Right atrium auricular region (tissue), 2 donors: ENCODE data around the gene MMP15. TPM values are rescaled to one million over a fixed set of nuclear protein-coding genes. Genes with fewer than 3 reads are reported as not detected.

ENCODE experiments used
- DNase-seq: peaks from one replicate; pipeline ENCODE4 v3.0.0-alpha.2; 2019; ENCODE audit warnings: low spot score
- H3K27ac ChIP-seq, 2 donors: fragments of 200-600 bp; sonication (generic); 1 replicate in 1 of 2; 2 replicates in 1 of 2; pipeline ENCODE4 v1.5.1; 2016 to 2019
- H3K27me3 ChIP-seq, 2 donors: fragments of 200-600 bp; sonication (generic); one replicate each; pipeline versions ENCODE4 v1.5.1 to v1.6.0; 2017 to 2019
- H3K36me3 ChIP-seq: fragments of 200-600 bp; sonication (generic); one replicate; pipeline ENCODE4 v1.5.1; 2016
- H3K4me1 ChIP-seq, 2 donors: fragments of 200-600 bp; sonication (generic); one replicate each; pipeline versions ENCODE4 v1.5.1 to v1.6.0; 2017 to 2019
- H3K4me3 ChIP-seq, 2 donors: fragments of 200-600 bp; sonication (generic); 1 replicate in 1 of 2; 2 replicates in 1 of 2; pipeline ENCODE4 v1.5.1; 2017 to 2019; ENCODE audit warnings: mild to moderate bottlenecking in 1 of 2, moderate library complexity in 1 of 2
- H3K9me3 ChIP-seq, 2 donors: fragments of 200-600 bp; sonication (generic); one replicate each; pipeline ENCODE4 v1.5.1; 2019
- total RNA-seq, 2 donors: library from RNA; depleted of rRNA; stranded (reverse); fragments of >200 nt; gene quantifications; one replicate each; pipeline ENCODE4 v1.1.0, GENCODE V29; 2016
- TF ChIP-seq, protein P1 (sequence below), 2 donors: fragments of 200-600 bp; sonication (generic); IDR thresholded peaks; one replicate each; pipeline ENCODE4 v1.5.1; 2019; ENCODE audit warnings: antibody characterized with exemption in 2 of 2

The MMP15 gene
- total RNA-seq, 2 donors from 2014 or later = 36.9 to 52.3 TPM

DNA sequence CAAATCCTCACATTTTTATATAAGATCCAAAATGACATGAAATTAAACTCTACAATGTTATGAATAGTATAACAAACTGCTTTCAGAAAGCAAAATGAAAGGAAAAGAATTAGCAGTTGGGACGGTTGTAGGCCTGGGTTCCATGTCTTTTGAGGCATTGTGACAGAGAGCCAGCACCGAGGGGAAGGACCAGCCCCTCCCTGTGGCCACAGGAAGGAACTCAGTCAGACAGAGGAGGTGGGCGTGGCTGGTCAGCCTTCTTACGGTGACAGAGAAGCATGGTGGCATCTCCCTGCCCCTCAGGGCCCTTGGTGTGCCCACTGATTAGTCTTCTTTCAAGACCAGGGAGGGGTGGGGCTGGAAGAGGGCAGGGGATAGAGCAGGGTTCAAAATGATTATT, 30.8 kb upstream of the MMP15 start:
- TF ChIP-seq, protein P1, sequence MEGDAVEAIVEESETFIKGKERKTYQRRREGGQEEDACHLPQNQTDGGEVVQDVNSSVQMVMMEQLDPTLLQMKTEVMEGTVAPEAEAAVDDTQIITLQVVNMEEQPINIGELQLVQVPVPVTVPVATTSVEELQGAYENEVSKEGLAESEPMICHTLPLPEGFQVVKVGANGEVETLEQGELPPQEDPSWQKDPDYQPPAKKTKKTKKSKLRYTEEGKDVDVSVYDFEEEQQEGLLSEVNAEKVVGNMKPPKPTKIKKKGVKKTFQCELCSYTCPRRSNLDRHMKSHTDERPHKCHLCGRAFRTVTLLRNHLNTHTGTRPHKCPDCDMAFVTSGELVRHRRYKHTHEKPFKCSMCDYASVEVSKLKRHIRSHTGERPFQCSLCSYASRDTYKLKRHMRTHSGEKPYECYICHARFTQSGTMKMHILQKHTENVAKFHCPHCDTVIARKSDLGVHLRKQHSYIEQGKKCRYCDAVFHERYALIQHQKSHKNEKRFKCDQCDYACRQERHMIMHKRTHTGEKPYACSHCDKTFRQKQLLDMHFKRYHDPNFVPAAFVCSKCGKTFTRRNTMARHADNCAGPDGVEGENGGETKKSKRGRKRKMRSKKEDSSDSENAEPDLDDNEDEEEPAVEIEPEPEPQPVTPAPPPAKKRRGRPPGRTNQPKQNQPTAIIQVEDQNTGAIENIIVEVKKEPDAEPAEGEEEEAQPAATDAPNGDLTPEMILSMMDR (IDR thresholded peaks at IDR 0.05) = peak in 1 of 2 donors; percentile 42
- no peak for DNase-seq
- H3K4me1 ChIP-seq = peaks cover 0 to 23% of the 10 kb centered on the region in 2 donors
- H3K27ac ChIP-seq = peak overlapping the region in 1 of 2 donors; percentile 21
- no peak overlapping the region for H3K4me3 ChIP-seq
- H3K9me3 ChIP-seq = no peaks in the 10 kb centered on the region
- H3K27me3 ChIP-seq = no peaks in the 10 kb centered on the region
- peaks cover 37% of the 10 kb centered on the region for H3K36me3 ChIP-seq

DNA sequence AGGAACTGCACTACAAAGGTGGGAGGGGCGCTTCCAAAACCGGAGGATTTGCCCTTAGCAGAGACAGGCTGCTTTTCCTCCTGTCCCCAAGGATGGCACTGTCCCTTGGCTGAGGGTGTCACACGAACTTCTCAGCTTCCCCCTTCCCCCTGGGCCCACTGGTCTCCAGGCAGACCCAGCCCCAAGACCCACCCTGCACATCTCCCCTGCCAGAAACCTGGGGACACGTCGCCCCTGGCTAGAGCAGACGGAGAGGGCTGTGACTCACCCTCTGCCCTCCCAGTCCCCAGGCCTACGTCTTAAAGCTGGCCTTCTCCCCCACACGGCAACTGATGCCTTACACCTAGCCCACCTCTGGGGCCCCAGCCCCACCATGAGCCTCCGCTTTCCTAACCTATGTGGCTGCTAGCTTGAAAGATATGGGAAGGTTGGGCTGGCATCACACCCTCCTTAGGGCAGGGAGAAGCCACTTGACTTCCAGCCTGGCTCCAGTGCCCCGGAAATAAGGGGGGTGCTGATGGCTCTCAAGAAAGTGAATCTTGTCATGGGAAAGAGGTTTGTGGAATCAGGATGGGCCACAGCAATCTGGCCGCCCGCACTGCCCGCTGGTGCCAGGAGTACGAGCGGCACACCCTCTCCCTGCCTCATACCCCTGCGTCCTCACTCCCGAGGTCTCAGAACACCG, 29.7 kb upstream of the MMP15 start:
- peaks cover 37% of the 10 kb centered on the region for H3K36me3 ChIP-seq
- no peaks in the 10 kb centered on the region for H3K9me3 ChIP-seq
- H3K4me3 ChIP-seq = no peak overlapping the region
- no peak for DNase-seq
- H3K27me3 ChIP-seq = no peaks in the 10 kb centered on the region
- TF ChIP-seq, protein P1 (IDR thresholded peaks at IDR 0.05) = no peak
- no peak overlapping the region for H3K27ac ChIP-seq
- H3K4me1 ChIP-seq = peaks cover 0 to 28% of the 10 kb centered on the region in 2 donors

DNA sequence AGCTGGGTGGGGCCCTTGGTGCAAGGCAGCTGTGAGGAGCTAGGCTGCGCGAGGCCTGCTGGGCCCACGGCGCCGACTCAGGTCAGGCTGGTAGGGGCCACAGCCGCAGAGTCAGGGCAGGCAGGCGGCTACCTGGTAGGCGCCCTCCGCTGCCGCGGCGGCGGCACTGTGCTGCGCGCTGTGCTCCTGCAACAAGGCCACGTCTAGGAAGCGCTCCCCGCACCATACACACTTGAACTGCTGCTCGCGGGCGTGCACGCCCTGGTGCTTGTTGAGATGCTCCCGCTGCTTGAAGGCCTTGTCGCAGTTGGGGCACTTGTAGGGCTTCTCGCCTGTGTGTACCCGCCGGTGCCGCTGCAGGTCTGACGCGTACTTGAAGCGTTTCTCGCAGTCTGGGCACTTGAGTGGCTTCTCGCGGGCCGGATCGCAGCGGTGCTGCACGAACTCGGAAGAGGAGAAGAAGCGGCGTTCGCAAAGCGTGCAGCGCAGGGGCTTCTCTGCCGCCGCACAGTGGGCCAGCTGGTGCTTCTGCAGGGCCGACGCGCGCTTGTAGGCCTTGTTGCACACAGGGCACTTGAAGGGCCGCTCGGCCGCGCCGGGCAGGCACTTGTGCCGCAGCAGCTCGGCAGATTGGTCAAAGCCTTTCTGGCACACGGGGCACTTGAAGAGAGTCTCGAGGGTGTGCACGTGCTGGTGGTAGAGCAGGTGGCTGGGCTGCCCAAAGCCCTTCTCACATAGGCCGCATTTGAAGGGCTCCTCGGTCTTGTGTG, 29.0 kb upstream of the MMP15 start:
- DNase-seq = no peak
- Histone ChIP-seq H3K4me1 (peaks cover 0 to 31% of the 10 kb centered on the region in 2 donors), H3K4me3 (no peak overlapping the region), H3K36me3 (peaks cover 37% of the 10 kb centered on the region), H3K27me3 (no peaks in the 10 kb centered on the region), H3K27ac (no peak overlapping the region), H3K9me3 (no peaks in the 10 kb centered on the region)
- TF ChIP-seq, protein P1 (IDR thresholded peaks at IDR 0.05) = no peak

DNA sequence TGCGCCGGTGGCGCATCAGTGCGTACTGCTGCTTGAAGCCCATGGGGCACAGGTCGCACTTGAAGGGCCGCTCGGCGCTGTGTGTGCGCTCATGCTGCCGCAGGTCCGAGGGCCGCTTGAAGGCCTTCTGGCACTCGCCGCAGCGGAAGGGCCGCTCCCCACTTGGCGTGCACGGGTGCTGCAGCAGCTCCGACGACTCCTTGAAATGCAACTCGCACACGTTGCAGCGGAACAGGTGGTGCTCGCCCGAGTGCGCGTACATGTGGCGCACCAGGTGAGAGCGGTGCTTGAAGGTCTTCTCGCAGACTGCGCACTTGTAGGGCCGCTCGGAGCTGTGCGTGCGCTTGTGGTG, 28.4 kb upstream of the MMP15 start:
- no peaks in the 10 kb centered on the region for H3K27me3 ChIP-seq
- TF ChIP-seq, protein P1 (IDR thresholded peaks at IDR 0.05) = no peak
- no peak overlapping the region for H3K4me3 ChIP-seq
- H3K9me3 ChIP-seq = no peaks in the 10 kb centered on the region
- no peak overlapping the region for H3K27ac ChIP-seq
- peaks cover 37% of the 10 kb centered on the region for H3K36me3 ChIP-seq
- peaks cover 0 to 37% of the 10 kb centered on the region in 2 donors for H3K4me1 ChIP-seq
- no peak for DNase-seq

DNA sequence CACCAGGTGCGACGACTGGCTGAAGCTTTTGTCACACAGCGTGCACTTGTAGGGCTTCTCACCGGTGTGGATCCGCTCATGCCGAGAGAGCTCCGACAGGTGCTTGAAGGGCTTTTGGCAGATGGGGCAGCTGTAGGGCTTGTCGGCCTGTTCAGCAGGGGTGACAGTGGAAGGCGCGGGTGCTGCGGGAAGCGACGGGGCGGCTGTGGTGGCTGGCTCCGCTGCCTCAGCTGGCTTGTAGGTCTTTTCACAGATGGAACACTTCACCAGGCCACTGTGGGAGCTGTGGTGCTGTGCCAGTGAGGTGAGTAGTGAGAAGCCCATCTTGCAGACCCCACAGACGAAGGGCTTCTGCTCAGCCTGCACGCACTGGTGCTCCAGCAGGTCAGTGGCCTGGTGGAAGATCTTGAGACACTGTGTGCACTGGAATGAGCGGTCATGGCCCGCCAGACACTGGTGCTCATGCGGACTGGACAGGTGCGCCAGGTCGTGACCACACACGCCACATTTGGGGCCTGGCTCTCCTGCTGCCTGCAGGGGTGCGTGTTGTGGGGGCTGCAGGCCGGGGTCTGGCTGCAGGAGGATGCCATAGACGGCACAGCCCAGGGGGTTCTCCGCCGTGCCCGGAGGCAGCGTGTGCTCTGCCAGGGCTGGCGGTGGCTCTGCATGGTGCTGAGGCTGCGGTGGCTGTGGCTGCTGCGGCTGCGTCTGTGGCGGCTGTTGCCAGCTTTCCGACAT, 27.9 kb upstream of the MMP15 start:
- H3K36me3 ChIP-seq = peaks cover 37% of the 10 kb centered on the region

More for the DNA sequence above, 27.9 kb upstream of the MMP15 start:
- Histone ChIP-seq H3K9me3 (no peaks in the 10 kb centered on the region), H3K4me3 (no peak overlapping the region), H3K4me1 (peaks cover 0 to 38% of the 10 kb centered on the region in 2 donors), H3K27me3 (no peaks in the 10 kb centered on the region), H3K27ac (no peak overlapping the region)
- no peak for DNase-seq
- TF ChIP-seq, protein P1 (IDR thresholded peaks at IDR 0.05) = no peak
